NCI-H460 (cell line): ENCODE results near the gene PEMT. TPM values are rescaled to one million over a fixed set of nuclear protein-coding genes. Genes with fewer than 3 reads are reported as not detected.

Experiments used
- DNase-seq: peaks from one replicate; pipeline ENCODE4 v3.0.0-alpha.2; 2016; ENCODE audit warnings: low read depth; ENCODE audit errors: extremely low read depth
- total RNA-seq: library from RNA; depleted of rRNA; stranded (reverse); fragments of >200 nt; shearing (Covaris generic); gene quantifications from 2 replicates; pipeline ENCODE4 v1.2.3, GENCODE V29; 2014

Gene PEMT
- total RNA-seq, 1 experiment from 2014 or later: 84.7 TPM

- DNase-seq: no peak
Observed at GRCh38 chr17:17572010-17572785, 19.3 kb downstream of the PEMT start.

- DNase-seq: no peak
Observed at GRCh38 chr17:17570798-17571716, 20.5 kb downstream of the PEMT start.

- DNase-seq: peak; percentile 57
Observed at GRCh38 chr17:17570140-17570797, 21.2 kb downstream of the PEMT start.

GRCh38 chr17:17569691-17570090 is 21.8 kb downstream of the PEMT start:
- no peak for DNase-seq

- peak; percentile 67 for DNase-seq
Observed at GRCh38 chr17:17568772-17569195, 22.7 kb downstream of the PEMT start.

GRCh38 chr17:17567631-17568030 is 23.9 kb downstream of the PEMT start:
- no peak for DNase-seq

GRCh38 chr17:17566896-17567513 is 24.5 kb downstream of the PEMT start:
- DNase-seq: no peak

- no peak for DNase-seq
Observed at GRCh38 chr17:17565471-17566339, 25.8 kb downstream of the PEMT start.

GRCh38 chr17:17564896-17565295 is 26.6 kb downstream of the PEMT start:
- no peak for DNase-seq

GRCh38 chr17:17564323-17564722 is 27.2 kb downstream of the PEMT start:
- DNase-seq: no peak

GRCh38 chr17:17563530-17563929 is 28.0 kb downstream of the PEMT start:
- no peak for DNase-seq

- DNase-seq: no peak
Observed at GRCh38 chr17:17562146-17562511, 29.4 kb downstream of the PEMT start.

- DNase-seq: peak; percentile 59
Observed at GRCh38 chr17:17561408-17562145, 29.9 kb downstream of the PEMT start.

- no peak for DNase-seq
Observed at GRCh38 chr17:17560975-17561374, 30.5 kb downstream of the PEMT start.

- DNase-seq: no peak
Observed at GRCh38 chr17:17560167-17560566, 31.3 kb downstream of the PEMT start.

GRCh38 chr17:17559164-17559563 is 32.3 kb downstream of the PEMT start:
- no peak for DNase-seq

- no peak for DNase-seq
Observed at GRCh38 chr17:17558431-17558830, 33.1 kb downstream of the PEMT start.

- no peak for DNase-seq
Observed at GRCh38 chr17:17557796-17558195, 33.7 kb downstream of the PEMT start.

GRCh38 chr17:17556671-17557070 is 34.8 kb downstream of the PEMT start:
- DNase-seq: no peak
